GM12878 (cell line): ENCODE measurements around the gene FMNL3. TPM values are rescaled to one million over a fixed set of nuclear protein-coding genes. Genes with fewer than 3 reads are reported as not detected.

Experiments
- ATAC-seq: fragments of 200-7000 bp; cut with Tn5 transposase; 3 replicates; pipeline ENCODE4 v1.9.1; 2020; ENCODE audit warnings: mild to moderate bottlenecking, moderate library complexity
- BruUV-seq: library from RNA; stranded (reverse); fragments of 400-500 nt; replicated peaks from 2 replicates; lab custom pipeline; 2021; lab: Mats Ljungman, UMichigan
- CTCF ChIA-PET: fragments of 300-600 bp; sonication (Branson Sonifier 250); formaldehyde crosslinking; extraction: SDS; loops from one replicate; lab custom pipeline; 2021; ENCODE audit warnings: inconsistent platforms; lab: Yijun Ruan, JAX
- POLR2A ChIA-PET: fragments of 350-600 bp; formaldehyde crosslinking; extraction: SDS; loops from one replicate; lab custom pipeline; 2021; ENCODE audit warnings: inconsistent platforms; lab: Charles Lee
- RAD21 ChIA-PET: fragments of 300-600 bp; sonication (Branson Sonifier 250); formaldehyde crosslinking; loops from one replicate; lab custom pipeline; 2023; ENCODE audit warnings: antibody characterized with exemption; ENCODE audit not compliant: unreplicated experiment; lab: Charles Lee
- SMC1A ChIA-PET: fragments of 300-600 bp; sonication (Branson Sonifier 250); formaldehyde crosslinking; loops from one replicate; lab custom pipeline; 2023; ENCODE audit not compliant: unreplicated experiment, uncharacterized antibody; lab: Charles Lee
- DNase-seq: peaks from one replicate; pipeline ENCODE4 v3.0.0-alpha.2; 2011; ENCODE audit warnings: low read depth, low spot score
- FAIRE-seq: peaks from 3 replicates; lab custom pipeline; 2011; peaks lifted over from hg19 to GRCh38; lab: Jason Lieb, UNC
- H2AFZ ChIP-seq: 2 replicates; pipeline ENCODE4 v1.6.0; 2011; ENCODE audit warnings: low read depth, low read length, control low read depth; ENCODE audit not compliant: control insufficient read depth
- H3K27ac ChIP-seq: 2 replicates; pipeline ENCODE4 v1.5.1; 2011; ENCODE audit warnings: control low read depth; ENCODE audit not compliant: control insufficient read depth, insufficient read depth
- H3K27me3 ChIP-seq, 2 experiments: replicated peaks in 1 of 2; 2 replicates each; pipeline versions ENCODE4 v1.6.0 to v1.6.1; 2011; ENCODE audit warnings: low read length in 1 of 2; ENCODE audit not compliant: control insufficient read depth in 2 of 2, insufficient read depth in 2 of 2
- H3K36me3 ChIP-seq, 2 experiments: 2 replicates each; pipeline ENCODE4 v1.5.1; 2011; ENCODE audit warnings: low read length in 1 of 2; ENCODE audit not compliant: control insufficient read depth in 2 of 2, insufficient read depth in 2 of 2
- H3K4me1 ChIP-seq: 2 replicates; pipeline ENCODE4 v1.6.1; 2011; ENCODE audit warnings: mild to moderate bottlenecking, low read length, moderate library complexity, mixed read lengths; ENCODE audit not compliant: control insufficient read depth, insufficient read depth
- H3K4me2 ChIP-seq: 2 replicates; pipeline ENCODE4 v1.6.0; 2011; ENCODE audit warnings: control low read depth; ENCODE audit not compliant: control insufficient read depth, insufficient read depth
- H3K4me3 ChIP-seq: fragments of 200-600 bp; sonication (generic); 2 replicates; pipeline ENCODE4 v1.5.1; 2016
- H3K79me2 ChIP-seq: 2 replicates; pipeline ENCODE4 v1.6.0; 2011; ENCODE audit warnings: low read length; ENCODE audit not compliant: control insufficient read depth, insufficient read depth
- H3K9ac ChIP-seq: 2 replicates; pipeline ENCODE4 v1.8.0; 2011; ENCODE audit warnings: low read length, control low read depth, mixed read lengths; ENCODE audit not compliant: control insufficient read depth, insufficient read depth
- H3K9me3 ChIP-seq: replicated peaks from 3 replicates; pipeline ENCODE4 v1.5.1; 2011; ENCODE audit warnings: mild to moderate bottlenecking, low read length; ENCODE audit not compliant: control insufficient read depth, insufficient read depth
- H4K20me1 ChIP-seq: 2 replicates; pipeline ENCODE4 v1.6.0; 2011; ENCODE audit not compliant: control insufficient read depth, insufficient read depth
- BACH1 ChIP-seq: fragments of 450-650 bp; IDR thresholded peaks from 2 replicates; pipeline ENCODE4 v1.6.1; 2017; ENCODE audit warnings: mild to moderate bottlenecking, borderline replicate concordance
- CTCF ChIP-seq, 3 experiments: IDR thresholded peaks in 2 of 3; conservative IDR thresholded peaks in 1 of 3; 2 replicates each; pipeline ENCODE4 v1.5.1; 2011; ENCODE audit warnings: low read depth in 3 of 3, low read length in 3 of 3, mild to moderate bottlenecking in 3 of 3, control low read depth in 2 of 3, moderate library complexity in 2 of 3, inconsistent platforms in 1 of 3, mixed read lengths in 1 of 3; ENCODE audit not compliant: control insufficient read depth in 2 of 3, insufficient read depth in 1 of 3; ENCODE audit errors: extremely low read depth in 1 of 3
- DPF2 ChIP-seq: fragments of 450-650 bp; IDR thresholded peaks from 2 replicates; pipeline ENCODE4 v1.6.1; 2017; ENCODE audit warnings: mild to moderate bottlenecking
- FOXK2 ChIP-seq: fragments of 450-650 bp; IDR thresholded peaks from 2 replicates; pipeline ENCODE4 v1.6.1; 2017; ENCODE audit warnings: mild to moderate bottlenecking, moderate library complexity
- HDAC2 ChIP-seq: fragments of 200-600 bp; sonication (generic); IDR thresholded peaks from 2 replicates; pipeline ENCODE4 v1.6.1; 2017
- HDGF ChIP-seq: fragments of 450-650 bp; IDR thresholded peaks from 2 replicates; pipeline ENCODE4 v1.6.1; 2016; ENCODE audit warnings: antibody characterized with exemption
- MTA3 ChIP-seq: IDR thresholded peaks from 2 replicates; pipeline ENCODE4 v1.6.1; 2012; ENCODE audit warnings: low read length, inconsistent platforms, borderline replicate concordance
- PAX5 ChIP-seq: IDR thresholded peaks from 2 replicates; pipeline ENCODE4 v1.6.1; 2011; ENCODE audit warnings: low read depth, low read length, borderline replicate concordance
- PML ChIP-seq: IDR thresholded peaks from 2 replicates; pipeline ENCODE4 v1.6.1; 2012; ENCODE audit warnings: low read length, inconsistent platforms
- POLR2AphosphoS2 ChIP-seq: IDR thresholded peaks from 2 replicates; pipeline ENCODE4 v1.6.1; 2011; ENCODE audit warnings: low read depth, mild to moderate bottlenecking, low read length, improper control_type of control experiment, moderate library complexity
- POLR2AphosphoS5 ChIP-seq: IDR thresholded peaks from 2 replicates; pipeline ENCODE4 v1.6.1; 2011; ENCODE audit warnings: mild to moderate bottlenecking, low read length, inconsistent platforms
- POU2F2 ChIP-seq: IDR thresholded peaks from 3 replicates; pipeline ENCODE4 v1.6.1; 2011; ENCODE audit warnings: low read depth, mild to moderate bottlenecking, low read length, borderline replicate concordance
- RAD21 ChIP-seq: IDR thresholded peaks from 2 replicates; pipeline ENCODE4 v1.6.1; 2011; ENCODE audit warnings: mild to moderate bottlenecking, low read depth, low read length, moderate library complexity; ENCODE audit not compliant: insufficient read depth
- RB1 ChIP-seq: fragments of 450-650 bp; formaldehyde crosslinking; IDR thresholded peaks from 2 replicates; pipeline ENCODE4 v1.6.1; 2017; ENCODE audit warnings: mild to moderate bottlenecking, borderline replicate concordance
- RUNX3 ChIP-seq: IDR thresholded peaks from 2 replicates; pipeline ENCODE4 v1.6.1; 2012; ENCODE audit warnings: low read length, inconsistent platforms
- SMC3 ChIP-seq: IDR thresholded peaks from 2 replicates; pipeline ENCODE4 v1.6.1; 2011; ENCODE audit warnings: low read length, improper control_type of control experiment, borderline replicate concordance
- YY1 ChIP-seq: IDR thresholded peaks from 2 replicates; pipeline ENCODE4 v1.6.1; 2011; ENCODE audit warnings: low read depth, mild to moderate bottlenecking, low read length
- WGBS: methylation state at CpG from one replicate; pipeline ENCODE4 v1.1.6; 2016; ENCODE audit warnings: low lambda C conversion rate; ENCODE audit not compliant: insufficient replicate concordance, insufficient coverage; ENCODE audit errors: missing lambda C conversion rate; 5-methylcytosine and 5-hydroxymethylcytosine counted together
- in situ Hi-C: fragments of 300-500 bp; cut with MboI; formaldehyde crosslinking; loops from 9 replicates; pipeline ENCODE4 v1.14.3; 2018; ENCODE audit warnings: mixed read lengths
- intact Hi-C: fragments of 100-400 bp; cut with micrococcal nuclease; formaldehyde crosslinking; loops from one replicate; pipeline ENCODE4 v1.14.2; 2022; ENCODE audit not compliant: unreplicated experiment
- polyA plus RNA-seq, 11 experiments: library from polyadenylated mRNA; depleted of rRNA in 4 of 11; unstranded in 6 of 11; stranded (reverse) in 5 of 11; fragments of >200 nt; fragmentation: Nextera tagmentation in 4 of 11; fragmentation: Illumina TruSeq in 1 of 11; extraction: Ambion mirVana in 4 of 11; extraction: Trizol in 1 of 11; gene quantifications; 1 replicate in 1 of 11; 2 replicates in 10 of 11; pipeline versions ENCODE4 v1.2.1 to v1.2.3, GENCODE V29; 2011 to 2016; ENCODE audit warnings: inconsistent platforms in 2 of 11, missing spikeins in 2 of 11, low read depth in 1 of 11
- total RNA-seq, 4 experiments: library from RNA; depleted of rRNA in 3 of 4; stranded (reverse); fragments of >200 nt in 3 of 4; fragmentation: Illumina TruSeq in 1 of 4; extraction: Trizol in 1 of 4; gene quantifications; 2 replicates each; pipeline versions ENCODE4 v1.2.1 to v1.2.3, GENCODE V29; 2013 to 2021

The FMNL3 gene
- total and polyA plus RNA-seq, 10 of the 15 experiments (the other 5 are each of a cell fraction or from before 2014, with no cell fraction given): 3.0 to 64.9 (median 30.9) TPM

GRCh38 chr12:49636979-49637755 is 70.0 kb downstream of the FMNL3 start:
- SMC1A ChIA-PET: interaction anchor here (0.8 to 8.1 kb wide), 19 partner anchors 9 to 141 kb away, joined by 3 to 72 read pairs (median 5); partner anchors contain the start of gene FMNL3
- Histone ChIP-seq H3K4me3 (no peak overlapping the region), H3K9ac (no peak overlapping the region), H3K4me1 (peaks cover 3% of the 10 kb centered on the region; the same call in 1 of the 2 replicates), H4K20me1 (no peaks in the 10 kb centered on the region), H3K79me2 (no peaks in the 10 kb centered on the region), H3K4me2 (no peak overlapping the region), H2AFZ (no peak overlapping the region), H3K9me3 (no peaks in the 10 kb centered on the region), H3K27me3 (no peaks in the 10 kb centered on the region), H3K36me3 (peaks cover 0 to under 1% of the 10 kb centered on the region in 2 experiments; a peak in 1 of 4 replicates), H3K27ac (no peak overlapping the region)
- CTCF ChIA-PET: interaction anchor here (0.6 to 20.4 kb wide), 31 partner anchors 9 to 279 kb away, joined by 3 to 486 read pairs (median 7); partner anchors contain the start of genes FMNL3, PRPF40B and TMBIM6
- 62% methylated on average over 9 of the region's 9 CpGs for WGBS
- ATAC-seq: peak; percentile 93
- POLR2A ChIA-PET: interaction anchor here (0.7 to 4.7 kb wide), 6 partner anchors 11 to 87 kb away, joined by 3 to 40 read pairs (median 4); partner anchors contain the start of gene FMNL3
- RAD21 ChIA-PET: interaction anchor here (0.5 to 4.8 kb wide), 14 partner anchors 12 to 279 kb away, joined by 3 to 51 read pairs (median 4); partner anchors contain the start of gene FMNL3
- BruUV-seq: TSS peak; percentile 23
- FAIRE-seq: peak; percentile 79
- DNase-seq: no peak
- in situ Hi-C loops: no loop called here
- TF ChIP-seq POLR2AphosphoS5: 0 out of 2 replicates have a peak, but pooled peaks have one; percentile 32
- TF ChIP-seq PAX5: no peak
- peak; percentile 82 for TF ChIP-seq YY1
- TF ChIP-seq FOXK2: 0 out of 2 replicates have a peak, but pooled peaks have one; percentile 40
- TF ChIP-seq POLR2AphosphoS2: peak; percentile 36; the same call in 1 of the 2 replicates
- TF ChIP-seq RAD21: peak; percentile 84
- TF ChIP-seq MTA3: 0 out of 2 replicates have a peak, but pooled peaks have one; percentile 27
- 0 out of 2 replicates have a peak, but pooled peaks have one; percentile 9 for TF ChIP-seq RUNX3
- peak; percentile 80 for TF ChIP-seq HDGF
- no peak for TF ChIP-seq HDAC2
- TF ChIP-seq CTCF (IDR thresholded peaks at IDR 0.05 in 2 of 3, conservative IDR thresholded peaks at IDR 0.05 in 1 of 3; ENCODE audit: control insufficient read depth in 2 of 3, extremely low read depth in 1 of 3, insufficient read depth in 1 of 3, low read depth in 3 of 3, low read length in 3 of 3): peak; percentile 73 to 77 (median 74)
- TF ChIP-seq RB1: no peak
- TF ChIP-seq PML: peak; percentile 61; the same call in 1 of the 2 replicates
- TF ChIP-seq POU2F2: peak; percentile 41; the same call in 1 of the 3 replicates
- peak; percentile 48; the same call in 1 of the 2 replicates for TF ChIP-seq BACH1
- TF ChIP-seq SMC3: peak; percentile 73
- TF ChIP-seq DPF2: no peak
- intact Hi-C loops: loop anchor here (1.0 to 10.0 kb wide), 3 partner anchors 70 to 198 kb away; partner anchors contain the start of gene FMNL3
